ENCODE data around the gene HOXB9.

DNA sequence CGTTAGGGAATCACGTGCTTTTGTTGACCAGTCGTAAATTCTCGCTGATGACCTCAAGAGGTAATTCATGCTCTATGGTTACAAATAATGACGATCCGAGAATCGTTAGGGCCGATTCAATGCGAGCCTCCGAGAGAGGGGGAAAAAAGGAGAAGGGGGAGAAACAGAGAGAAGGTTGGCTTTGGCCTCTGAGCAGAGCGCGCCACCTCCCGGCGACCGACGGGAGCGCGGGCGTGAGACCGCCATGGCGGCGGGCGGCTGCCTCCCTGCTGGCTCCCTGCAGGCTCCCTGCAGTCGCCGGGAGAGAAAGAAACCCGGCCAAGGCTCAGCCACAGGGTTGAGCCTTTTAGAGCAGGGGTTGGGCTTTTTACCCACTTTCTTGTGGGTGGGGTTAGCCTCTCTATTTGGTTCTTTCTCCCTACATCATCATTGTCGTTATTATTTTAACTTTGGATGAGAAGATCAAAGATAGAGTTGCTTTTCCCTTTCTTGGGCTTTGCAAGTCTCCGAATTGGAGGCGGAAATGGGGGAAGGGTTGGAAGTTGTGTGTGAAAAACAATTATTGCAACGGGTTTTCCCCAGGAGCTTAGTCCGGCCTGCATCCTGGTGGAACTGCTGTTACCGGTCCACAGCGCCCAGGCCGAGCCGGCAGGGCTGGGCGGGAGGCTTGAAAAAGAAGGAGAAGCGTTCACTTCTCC lies 32.2 kb downstream of the HOXB9 start:
- TF ChIP-seq, protein P1, sequence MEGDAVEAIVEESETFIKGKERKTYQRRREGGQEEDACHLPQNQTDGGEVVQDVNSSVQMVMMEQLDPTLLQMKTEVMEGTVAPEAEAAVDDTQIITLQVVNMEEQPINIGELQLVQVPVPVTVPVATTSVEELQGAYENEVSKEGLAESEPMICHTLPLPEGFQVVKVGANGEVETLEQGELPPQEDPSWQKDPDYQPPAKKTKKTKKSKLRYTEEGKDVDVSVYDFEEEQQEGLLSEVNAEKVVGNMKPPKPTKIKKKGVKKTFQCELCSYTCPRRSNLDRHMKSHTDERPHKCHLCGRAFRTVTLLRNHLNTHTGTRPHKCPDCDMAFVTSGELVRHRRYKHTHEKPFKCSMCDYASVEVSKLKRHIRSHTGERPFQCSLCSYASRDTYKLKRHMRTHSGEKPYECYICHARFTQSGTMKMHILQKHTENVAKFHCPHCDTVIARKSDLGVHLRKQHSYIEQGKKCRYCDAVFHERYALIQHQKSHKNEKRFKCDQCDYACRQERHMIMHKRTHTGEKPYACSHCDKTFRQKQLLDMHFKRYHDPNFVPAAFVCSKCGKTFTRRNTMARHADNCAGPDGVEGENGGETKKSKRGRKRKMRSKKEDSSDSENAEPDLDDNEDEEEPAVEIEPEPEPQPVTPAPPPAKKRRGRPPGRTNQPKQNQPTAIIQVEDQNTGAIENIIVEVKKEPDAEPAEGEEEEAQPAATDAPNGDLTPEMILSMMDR (IDR thresholded peaks at IDR 0.05; ENCODE audit: poor library complexity) = peak; percentile 92
- TF ChIP-seq EZH2phosphoT487 (IDR thresholded peaks at IDR 0.05; ENCODE audit: low read depth, severe bottlenecking, unreplicated experiment) (no peak), EZH2 (IDR thresholded peaks at IDR 0.05; ENCODE audit: borderline replicate concordance) (no peak)

Measured in hepatocyte (in vitro differentiated cells).